ENCODE data around the gene NMNAT3.

NMNAT3 gene

GRCh38 chr3:139695426-139696313, 17.9 kb upstream of the NMNAT3 start:
- no peak overlapping the region for H3K4me2 ChIP-seq (ENCODE audit: low read length)
- H3K27ac ChIP-seq: no peak overlapping the region
- no peak overlapping the region for H3K4me3 ChIP-seq (ENCODE audit: low read depth, low read length)
- H2AFZ ChIP-seq: no peak overlapping the region
- no peak overlapping the region for H3K9ac ChIP-seq
- no peaks in the 10 kb centered on the region for H3K9me3 ChIP-seq (ENCODE audit: control insufficient read depth, low read length)
- TF ChIP-seq CTCF (IDR thresholded peaks at IDR 0.05): no peak
- H3K4me1 ChIP-seq: no peaks in the 10 kb centered on the region
- no peaks in the 10 kb centered on the region for H3K36me3 ChIP-seq (ENCODE audit: control insufficient read depth, insufficient read depth, low read length)
- no peaks in the 10 kb centered on the region for H3K27me3 ChIP-seq (ENCODE audit: control insufficient read depth, insufficient read depth, low read length)
- H3K79me2 ChIP-seq: no peaks in the 10 kb centered on the region

GRCh38 chr3:139695007-139695406, 17.2 kb upstream of the NMNAT3 start:
- Histone ChIP-seq H3K9ac (no peak overlapping the region), H3K4me1 (no peaks in the 10 kb centered on the region), H3K4me3 (ENCODE audit: low read depth, low read length) (no peak overlapping the region), H3K79me2 (no peaks in the 10 kb centered on the region), H3K9me3 (ENCODE audit: control insufficient read depth, low read length) (no peaks in the 10 kb centered on the region), H3K36me3 (ENCODE audit: control insufficient read depth, insufficient read depth, low read length) (no peaks in the 10 kb centered on the region), H3K27ac (no peak overlapping the region), H3K27me3 (ENCODE audit: control insufficient read depth, insufficient read depth, low read length) (no peaks in the 10 kb centered on the region), H2AFZ (no peak overlapping the region), H3K4me2 (ENCODE audit: low read length) (no peak overlapping the region)
- no peak for TF ChIP-seq CTCF (IDR thresholded peaks at IDR 0.05)

- H3K4me3 ChIP-seq (ENCODE audit: low read depth, low read length): no peak overlapping the region
- no peak for TF ChIP-seq CTCF (IDR thresholded peaks at IDR 0.05)
These were observed 16.8 kb upstream of the NMNAT3 start for GRCh38 chr3:139694542-139694941.

GRCh38 chr3:139691619-139692018, 13.8 kb upstream of the NMNAT3 start:
- Histone ChIP-seq H3K79me2 (no peaks in the 10 kb centered on the region), H3K36me3 (ENCODE audit: control insufficient read depth, insufficient read depth, low read length) (no peaks in the 10 kb centered on the region), H3K4me3 (ENCODE audit: low read depth, low read length) (no peak overlapping the region), H2AFZ (no peak overlapping the region), H3K4me2 (ENCODE audit: low read length) (no peak overlapping the region), H3K9ac (no peak overlapping the region), H3K27me3 (ENCODE audit: control insufficient read depth, insufficient read depth, low read length) (no peaks in the 10 kb centered on the region), H3K27ac (no peak overlapping the region), H3K4me1 (no peaks in the 10 kb centered on the region), H3K9me3 (ENCODE audit: control insufficient read depth, low read length) (no peaks in the 10 kb centered on the region)
- no peak for TF ChIP-seq CTCF (IDR thresholded peaks at IDR 0.05)

More at GRCh38 chr3:139694542-139694941, 16.8 kb upstream of the NMNAT3 start:
- Histone ChIP-seq H3K4me1 (no peaks in the 10 kb centered on the region), H3K9me3 (ENCODE audit: control insufficient read depth, low read length) (no peaks in the 10 kb centered on the region), H3K36me3 (ENCODE audit: control insufficient read depth, insufficient read depth, low read length) (no peaks in the 10 kb centered on the region), H3K4me2 (ENCODE audit: low read length) (no peak overlapping the region), H3K79me2 (no peaks in the 10 kb centered on the region), H2AFZ (no peak overlapping the region), H3K27me3 (ENCODE audit: control insufficient read depth, insufficient read depth, low read length) (no peaks in the 10 kb centered on the region), H3K27ac (no peak overlapping the region), H3K9ac (no peak overlapping the region)
